ENCODE results near the gene PHOSPHO2.
"Not testable (repeated sequence)": the region's sequence is repeated elsewhere in the genome, so short reads cannot be mapped to it uniquely, and the experiment has no call there.

Gene PHOSPHO2

DNA sequence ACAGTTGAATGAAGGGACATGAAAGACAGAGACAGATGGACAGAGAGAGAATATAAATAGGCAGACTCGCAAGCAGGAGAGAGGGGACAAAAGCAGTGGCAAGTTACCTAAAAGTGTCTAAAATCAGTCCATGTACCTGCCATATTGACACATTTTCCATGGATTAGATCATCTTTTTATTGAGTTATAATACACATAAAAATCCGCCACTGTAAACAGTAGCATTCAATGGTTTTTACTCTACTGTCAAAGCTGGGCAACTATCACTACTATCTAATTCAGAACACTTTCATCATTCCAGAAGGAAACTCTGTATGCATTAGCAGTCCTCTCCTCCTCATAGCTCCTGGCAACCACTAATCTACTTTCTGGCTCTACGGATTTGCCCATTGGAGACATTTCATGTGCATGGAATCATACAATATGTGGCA, 10.1 kb upstream of the PHOSPHO2 start:
- DNase-seq (ENCODE audit: low read depth, low spot score) = no peak

DNA sequence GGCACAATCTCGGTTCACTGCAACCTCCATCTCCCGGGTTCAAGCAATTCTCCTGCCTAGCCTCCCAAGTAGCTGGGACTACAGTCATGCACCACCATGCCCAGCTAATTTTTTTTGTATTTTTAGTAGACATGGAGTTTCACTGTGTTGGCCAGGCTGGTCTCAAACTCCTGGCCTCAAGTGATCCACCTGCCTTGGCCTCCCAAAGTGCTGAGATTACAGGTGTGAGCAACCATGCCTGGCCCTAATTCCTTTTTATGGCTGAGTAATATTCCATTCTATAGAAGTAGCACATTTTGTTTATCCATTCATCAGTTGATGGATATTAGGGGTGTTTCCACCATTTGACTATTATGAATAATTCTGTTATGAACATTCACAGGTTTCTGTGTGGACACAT, 9.6 kb upstream of the PHOSPHO2 start:
- DNase-seq (ENCODE audit: low read depth, low spot score) = not testable (repeated sequence)

DNA sequence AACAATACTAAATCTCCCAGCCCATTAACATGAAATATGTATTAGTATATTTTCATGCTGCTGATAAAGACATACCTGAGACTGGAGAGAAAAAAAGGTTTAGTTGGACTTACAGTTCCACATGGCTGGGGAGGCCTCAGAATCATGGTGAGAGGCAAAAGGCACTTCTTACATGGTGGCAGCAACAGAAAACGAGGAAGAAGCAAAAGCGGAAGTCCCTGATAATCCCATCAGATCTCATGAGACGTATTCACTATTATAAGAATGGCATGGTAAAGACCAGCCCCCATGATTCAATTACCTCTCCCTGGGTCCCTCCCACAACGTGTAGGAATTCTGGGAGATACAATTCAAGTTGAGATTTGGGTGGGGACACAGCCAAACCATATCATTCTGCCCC, 7.4 kb upstream of the PHOSPHO2 start:
- DNase-seq (ENCODE audit: low read depth, low spot score) = not testable (repeated sequence)

DNA sequence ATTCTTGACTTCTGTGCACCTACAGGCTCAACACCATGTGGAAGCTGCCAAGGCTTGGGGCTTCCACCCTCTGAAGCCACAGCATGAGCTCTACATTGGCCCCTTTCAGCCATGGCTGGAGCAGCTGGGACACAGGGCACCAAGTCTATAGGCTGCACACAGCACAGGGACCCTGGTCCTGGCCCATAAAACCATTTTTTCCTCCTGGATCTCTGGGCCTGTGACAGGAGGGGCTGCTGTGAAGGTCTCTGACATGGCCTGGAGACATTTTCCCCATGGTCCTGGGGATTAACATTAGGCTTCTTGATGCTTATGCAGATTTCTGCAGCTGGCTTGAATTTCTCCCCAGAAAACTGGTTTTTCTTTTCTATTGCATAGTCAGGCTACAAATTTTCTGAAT, 6.3 kb upstream of the PHOSPHO2 start:
- DNase-seq (ENCODE audit: low read depth, low spot score) = not testable (repeated sequence)

DNA sequence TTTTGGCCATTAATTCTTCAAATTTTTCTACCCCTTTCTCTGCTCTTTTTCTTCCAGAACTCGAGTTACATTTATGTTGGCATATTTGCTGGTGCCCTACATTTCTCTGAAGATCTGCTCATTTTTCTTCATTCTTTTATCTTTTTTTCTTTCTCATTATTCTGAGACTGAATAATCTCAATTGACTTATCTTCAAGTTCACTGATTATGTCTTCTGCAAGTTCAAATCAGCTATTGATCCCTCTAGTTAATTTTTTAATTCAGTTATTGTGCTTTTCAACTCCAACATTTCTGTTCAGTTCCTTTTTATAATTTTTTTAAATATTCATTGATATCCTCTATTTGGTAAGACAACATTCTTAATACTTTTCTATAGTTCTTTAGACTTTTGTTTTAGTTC, 3.3 kb upstream of the PHOSPHO2 start:
- DNase-seq (ENCODE audit: low read depth, low spot score) = no peak

DNA sequence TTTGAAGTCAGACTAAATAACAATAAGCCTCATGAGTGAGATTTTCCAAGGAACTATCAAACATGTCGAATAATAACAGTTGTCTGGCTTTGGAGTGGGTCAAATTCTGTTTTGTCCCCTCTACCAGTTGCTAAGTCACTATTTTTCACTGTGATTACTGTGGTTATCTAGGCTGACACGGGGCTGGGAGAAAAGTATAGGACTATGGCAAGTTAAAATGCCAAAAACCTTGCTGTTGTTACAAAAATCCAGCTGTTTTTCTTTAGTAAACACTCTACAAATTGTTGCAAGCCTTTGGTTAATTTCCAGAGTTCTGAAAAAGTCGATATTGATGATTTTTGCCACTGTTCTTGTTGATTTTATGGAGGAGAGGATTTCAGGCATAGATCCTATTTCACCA, 1.6 kb upstream of the PHOSPHO2 start:
- DNase-seq (ENCODE audit: low read depth, low spot score) = no peak

DNA sequence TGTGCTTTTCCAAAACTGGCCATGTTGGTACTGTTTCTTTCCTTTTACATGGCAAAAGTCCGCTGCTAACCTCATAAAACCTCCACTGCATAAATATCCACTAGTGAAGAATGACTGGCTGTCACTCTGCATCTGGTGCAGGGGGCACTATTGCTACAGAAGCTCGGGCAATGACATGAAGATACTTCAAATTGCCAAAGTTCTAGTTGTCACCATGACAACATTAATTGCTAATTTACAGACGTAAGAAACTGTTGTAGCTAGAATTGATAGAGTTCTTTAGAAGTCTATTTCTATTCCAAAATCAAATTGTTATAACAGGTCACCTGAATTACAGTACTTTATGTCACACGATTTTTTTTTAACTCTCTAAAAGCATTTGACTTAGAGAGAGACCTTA, 909 bp upstream of the PHOSPHO2 start:
- DNase-seq (ENCODE audit: low read depth, low spot score) = no peak

DNA sequence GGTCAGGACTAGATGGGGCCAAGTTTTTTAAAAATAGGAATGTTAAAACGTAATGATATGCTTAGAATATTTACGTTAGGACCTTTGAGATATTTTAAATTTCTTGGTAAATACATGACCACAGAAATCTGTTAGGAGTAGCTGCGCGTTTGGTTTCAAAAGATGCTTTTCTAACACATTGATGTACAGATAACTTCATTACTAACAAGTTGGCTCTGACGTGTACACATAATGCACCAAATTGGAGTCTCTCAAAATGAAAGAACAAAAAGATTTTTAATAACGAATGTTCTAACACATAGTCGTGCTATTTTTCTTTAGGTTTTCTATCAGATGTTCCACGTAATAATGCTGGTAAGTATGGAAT, 608 bp downstream of the PHOSPHO2 start:
- no peak for DNase-seq (ENCODE audit: low read depth, low spot score)

DNA sequence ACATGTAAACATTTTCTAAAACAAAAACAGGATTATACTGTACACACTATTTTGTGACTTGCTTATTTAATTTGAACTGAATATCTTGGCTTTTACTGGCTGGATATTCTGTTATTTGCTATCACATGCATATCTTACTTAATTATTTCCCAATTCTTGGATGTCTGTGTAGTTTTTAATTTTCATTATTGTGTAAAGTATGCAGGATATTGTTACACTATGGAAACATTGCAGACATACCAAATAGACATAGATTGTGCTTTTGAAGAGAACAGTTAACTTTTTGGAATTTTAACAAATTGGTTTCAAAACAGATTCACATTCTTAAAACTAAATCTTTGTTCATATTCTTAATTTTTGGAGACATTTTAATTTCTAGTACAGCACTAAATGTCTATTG, 2.1 kb downstream of the PHOSPHO2 start:
- DNase-seq (ENCODE audit: low read depth, low spot score) = no peak

DNA sequence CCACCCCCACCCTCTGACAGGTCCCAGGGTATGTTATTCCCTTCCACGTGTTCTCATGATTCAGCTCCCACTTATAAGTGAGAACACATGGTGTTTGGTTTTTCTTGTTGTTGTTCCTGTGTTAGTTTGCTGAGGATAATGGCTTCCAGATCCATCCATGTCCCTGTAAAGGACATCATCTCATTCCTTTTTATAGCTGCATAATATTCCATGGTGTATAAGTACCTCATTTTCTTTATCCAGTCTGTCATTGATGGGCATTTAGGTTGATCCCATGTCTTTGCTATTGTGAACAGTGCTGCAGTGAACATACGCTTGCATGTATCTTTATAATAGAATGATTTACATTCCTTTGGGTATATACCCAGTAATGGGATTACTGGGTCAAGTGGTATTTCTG, 4.9 kb downstream of the PHOSPHO2 start:
- DNase-seq (ENCODE audit: low read depth, low spot score) = not testable (repeated sequence)

DNA sequence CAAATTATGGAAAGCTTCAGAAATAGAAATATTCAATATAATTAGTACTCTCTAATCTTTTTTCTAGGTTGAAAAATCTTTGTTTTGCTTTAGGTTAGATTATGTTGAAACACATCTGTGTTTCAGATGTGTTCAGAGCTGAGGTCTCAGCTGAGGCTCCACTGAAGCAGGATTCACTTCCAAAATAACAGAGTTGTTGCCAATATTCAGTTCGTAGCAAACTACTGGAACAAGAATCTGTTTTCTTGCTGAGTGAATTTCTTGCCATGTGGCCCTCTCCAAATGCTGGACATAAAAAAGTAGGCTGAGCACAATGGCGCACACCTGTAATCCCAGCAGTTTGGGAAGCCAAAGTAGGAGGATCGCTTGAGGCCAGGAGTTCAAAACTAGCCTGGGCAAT, 8.7 kb downstream of the PHOSPHO2 start:
- no peak for DNase-seq (ENCODE audit: low read depth, low spot score)

DNA sequence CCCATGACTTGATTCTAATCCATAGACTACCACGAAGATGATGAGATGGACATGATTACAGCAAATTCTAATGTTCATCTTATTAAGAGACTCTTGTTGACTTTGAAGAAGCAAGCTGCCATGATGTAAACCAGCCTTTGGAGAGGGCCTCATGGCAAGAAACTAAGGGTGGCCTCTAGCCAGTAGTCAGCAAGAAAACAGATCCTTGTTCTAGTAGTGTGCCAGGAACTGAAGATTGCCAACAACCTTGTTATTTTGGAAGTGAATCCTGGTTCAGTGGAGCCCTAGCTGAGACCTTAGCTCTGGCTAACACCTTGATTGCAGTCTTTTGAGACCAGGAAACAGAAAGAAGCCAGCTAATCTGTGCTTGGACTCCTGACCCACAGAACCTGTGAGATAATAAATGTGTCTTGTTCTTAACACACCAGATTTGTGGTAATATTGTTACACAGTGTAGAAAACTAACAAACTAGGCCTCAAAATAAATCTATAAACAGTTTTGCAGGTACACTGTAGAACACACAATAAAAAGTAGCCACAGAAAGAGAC, 10.0 kb downstream of the PHOSPHO2 start:
- no peak for DNase-seq (ENCODE audit: low read depth, low spot score)

DNA sequence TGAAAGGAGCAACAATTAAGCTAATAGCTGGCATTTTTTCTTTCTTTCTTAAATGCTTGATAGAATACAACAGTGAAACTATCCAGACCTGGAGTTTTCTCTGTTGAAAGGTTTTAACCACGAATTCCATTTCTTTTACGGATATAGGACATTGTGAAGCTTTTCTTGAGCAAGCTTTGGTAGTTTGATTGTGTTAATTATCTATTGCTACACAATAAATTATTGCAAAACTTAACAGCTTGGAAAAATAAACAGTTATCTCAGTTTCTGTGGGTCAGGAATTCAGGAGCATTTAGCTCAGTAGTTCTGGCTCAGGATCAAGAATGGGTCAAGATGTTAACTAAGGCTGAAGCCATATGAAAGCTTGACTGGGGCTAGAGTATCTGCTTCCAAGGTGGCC, 11.7 kb downstream of the PHOSPHO2 start:
- DNase-seq (ENCODE audit: low read depth, low spot score) = no peak

DNA sequence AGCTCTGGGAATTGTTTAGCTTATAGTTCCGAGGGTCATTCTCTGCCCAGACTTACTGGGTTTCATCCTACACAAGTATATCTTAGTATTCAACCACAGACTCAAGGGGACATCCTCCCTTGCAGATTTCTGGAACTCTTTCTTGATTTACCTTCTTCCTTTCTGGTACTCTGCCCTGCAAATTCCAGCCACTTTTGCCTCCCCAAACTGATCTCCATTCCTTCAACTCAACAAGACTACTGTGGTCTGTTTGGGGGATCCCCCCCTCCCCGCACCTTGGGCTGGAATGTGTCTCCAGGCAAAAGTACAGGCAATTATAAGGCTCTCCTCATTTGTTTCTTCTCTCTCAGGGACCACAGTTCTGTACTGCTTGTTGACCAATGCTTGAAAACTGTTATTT, 13.4 kb downstream of the PHOSPHO2 start:
- no peak for DNase-seq (ENCODE audit: low read depth, low spot score)

DNA sequence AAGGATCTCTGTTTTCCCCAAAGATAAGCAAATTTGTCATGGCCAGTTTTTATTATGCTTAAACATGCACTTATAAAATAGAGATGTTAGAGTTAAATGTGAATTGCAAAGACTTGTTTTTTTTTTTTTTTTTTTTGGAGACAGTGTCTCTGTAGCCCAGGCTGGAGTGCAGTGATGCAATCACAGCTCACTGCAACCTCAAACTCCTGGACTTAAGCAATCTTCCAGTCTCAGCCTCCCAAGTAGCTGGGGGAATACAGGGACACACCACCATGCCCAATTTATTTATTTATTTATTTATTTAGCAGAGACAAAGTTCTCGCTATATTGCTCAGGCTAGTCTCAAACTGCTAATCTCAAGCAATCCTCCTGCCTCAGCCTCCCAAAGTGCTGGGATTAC, 15.1 kb downstream of the PHOSPHO2 start:
- no peak for DNase-seq (ENCODE audit: low read depth, low spot score)

DNA sequence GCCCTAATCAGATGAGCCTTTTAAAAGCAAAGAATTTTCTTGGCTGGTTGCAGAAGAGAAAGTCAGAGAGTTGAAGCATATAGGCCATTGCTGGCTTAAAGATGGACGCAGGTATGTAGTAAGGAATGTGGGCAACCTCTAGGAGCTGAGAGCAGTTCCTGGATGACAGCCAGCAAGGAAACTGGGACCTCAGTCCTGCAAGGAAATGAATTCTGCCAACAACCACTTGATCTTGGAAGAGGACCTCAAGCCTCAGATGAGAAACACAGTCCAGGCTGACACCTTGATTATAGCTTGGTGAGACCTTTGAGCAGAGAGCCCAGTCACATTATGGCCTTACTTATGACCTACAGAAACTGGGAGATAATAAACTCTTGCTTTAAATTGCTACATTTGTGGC, 15.7 kb downstream of the PHOSPHO2 start:
- no peak for DNase-seq (ENCODE audit: low read depth, low spot score)

DNA sequence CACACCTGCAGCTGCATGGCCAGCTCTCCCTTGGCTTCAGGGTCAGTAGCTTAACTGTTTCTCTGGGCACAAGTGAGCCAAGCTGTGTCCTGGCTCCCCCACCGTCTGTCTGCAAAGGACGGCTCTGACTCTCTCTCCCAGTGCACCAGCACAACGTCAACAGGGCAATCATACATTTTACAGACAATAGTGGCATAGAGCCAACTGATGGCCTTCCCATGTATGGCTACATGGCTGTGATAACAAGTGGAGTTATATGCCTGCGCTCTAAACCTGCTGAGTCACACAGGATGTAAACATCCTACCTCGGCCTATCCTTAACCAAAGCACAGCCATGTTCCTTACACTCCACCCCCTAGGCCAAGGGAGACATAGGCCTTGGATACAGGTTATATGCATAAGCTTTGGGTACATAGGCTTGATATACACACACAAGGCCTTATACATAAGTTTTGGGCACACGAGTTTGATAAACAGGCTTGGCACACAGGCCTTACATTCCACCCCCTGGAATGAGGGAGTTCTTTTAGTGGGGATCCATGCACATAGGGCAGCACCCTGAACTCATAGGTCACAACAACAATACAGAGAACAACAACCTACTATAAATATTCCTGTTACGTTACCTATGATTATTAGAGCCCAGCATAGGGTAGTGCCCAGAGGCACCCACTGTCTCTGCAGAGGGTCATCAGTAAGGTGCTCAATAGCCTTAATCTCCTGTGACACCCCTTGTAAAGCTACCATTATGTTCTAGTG, 17.7 kb downstream of the PHOSPHO2 start:
- DNase-seq (ENCODE audit: low read depth, low spot score) = no peak

DNA sequence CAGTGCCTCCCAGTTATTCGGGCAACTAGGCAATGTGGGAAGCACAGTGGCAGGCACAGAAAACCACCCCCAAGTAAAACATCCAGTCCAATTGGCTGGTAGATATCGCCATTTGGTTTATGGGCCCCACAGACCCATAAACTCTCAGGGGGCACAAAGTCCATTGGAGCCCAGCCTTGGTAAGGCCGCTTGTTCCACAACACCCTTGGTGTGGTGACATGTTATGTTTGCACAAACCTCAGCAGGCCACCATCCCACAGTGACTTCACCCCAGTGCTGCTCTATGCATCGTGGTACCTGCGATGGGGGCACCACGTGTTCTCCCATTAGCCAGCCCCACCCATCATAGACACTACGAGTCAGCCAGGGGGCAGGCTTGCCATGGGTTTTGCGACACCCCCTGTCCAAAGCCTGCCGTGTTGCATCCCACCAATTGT, 18.5 kb downstream of the PHOSPHO2 start:
- DNase-seq (ENCODE audit: low read depth, low spot score) = no peak

DNA sequence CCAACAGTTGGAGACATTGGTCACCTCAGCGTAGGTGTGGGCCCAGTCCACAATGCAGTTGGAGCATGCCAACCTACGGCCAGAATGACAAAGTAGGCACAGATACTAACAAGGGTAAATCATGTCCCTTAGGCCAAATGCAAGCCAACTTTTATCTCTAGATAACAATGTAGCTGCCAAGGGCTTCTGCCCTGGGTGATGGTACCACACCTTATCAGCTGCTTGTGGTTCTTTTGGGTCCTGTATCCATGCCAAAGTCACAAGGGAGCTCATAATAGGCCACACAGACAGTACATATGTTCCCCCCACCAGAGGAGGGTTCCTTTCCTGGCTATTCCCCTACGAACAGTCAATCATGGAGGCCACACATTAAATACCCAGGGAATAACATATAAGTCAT, 19.1 kb downstream of the PHOSPHO2 start:
- no peak for DNase-seq (ENCODE audit: low read depth, low spot score)

DNA sequence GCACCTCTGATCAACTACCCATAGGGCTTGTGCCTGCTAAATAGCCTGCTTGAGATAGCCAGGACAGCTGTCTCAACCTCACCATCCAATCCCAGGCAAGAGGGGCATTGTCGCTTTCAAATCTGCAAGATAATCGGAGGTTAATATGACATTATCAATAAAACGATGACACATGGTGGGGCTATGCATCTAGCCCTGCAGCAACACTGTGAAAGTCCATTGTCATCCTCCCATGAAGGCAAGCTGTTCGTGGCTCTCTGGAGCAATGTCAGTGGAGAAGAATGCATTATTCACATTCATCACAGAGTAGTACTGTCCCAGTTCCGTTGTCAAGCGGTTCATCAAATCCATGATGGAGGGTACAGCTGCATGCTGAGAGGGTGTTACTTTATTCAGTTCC, 20.4 kb downstream of the PHOSPHO2 start:
- DNase-seq (ENCODE audit: low read depth, low spot score) = no peak

DNA sequence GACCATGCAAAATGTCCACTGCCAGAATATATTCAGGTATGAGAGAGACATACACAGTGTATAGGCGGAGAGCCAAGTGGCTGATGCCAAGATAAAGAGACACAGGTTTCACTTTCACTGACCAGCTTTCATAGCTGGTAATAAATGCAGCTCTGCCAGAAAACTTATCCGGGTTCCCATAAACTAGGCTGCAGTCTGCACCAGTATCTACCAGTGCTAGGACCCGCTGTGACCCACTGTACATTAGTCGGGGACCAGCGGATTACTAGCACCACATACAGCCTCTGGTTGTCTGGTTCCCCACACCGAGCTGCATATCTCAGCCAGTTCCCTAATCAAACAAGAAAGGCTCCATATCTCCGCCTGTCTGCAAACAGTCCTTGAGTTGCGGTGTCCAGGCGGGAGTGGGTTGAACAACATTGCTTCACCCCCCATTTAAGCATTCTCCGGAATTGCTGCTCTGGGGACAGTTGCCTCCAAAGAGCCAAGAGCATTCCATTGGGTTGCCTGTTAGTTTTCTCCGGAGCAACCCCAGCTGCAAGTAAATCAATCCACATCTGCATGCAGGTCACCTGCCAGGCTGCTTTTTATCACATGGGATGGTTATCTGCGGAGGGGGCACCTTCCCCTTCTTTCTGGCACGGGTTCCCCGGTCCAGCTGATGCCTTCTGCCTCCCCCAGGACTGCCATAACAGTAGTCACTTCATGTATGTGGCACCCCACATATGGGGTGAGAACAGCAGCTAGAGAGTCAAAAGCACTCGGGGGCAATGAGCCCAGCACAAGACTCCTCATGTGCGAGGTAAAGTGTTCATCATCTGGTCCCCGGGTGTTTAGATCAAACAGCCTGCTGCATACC, 21.3 kb downstream of the PHOSPHO2 start:
- DNase-seq (ENCODE audit: low read depth, low spot score) = no peak

DNA sequence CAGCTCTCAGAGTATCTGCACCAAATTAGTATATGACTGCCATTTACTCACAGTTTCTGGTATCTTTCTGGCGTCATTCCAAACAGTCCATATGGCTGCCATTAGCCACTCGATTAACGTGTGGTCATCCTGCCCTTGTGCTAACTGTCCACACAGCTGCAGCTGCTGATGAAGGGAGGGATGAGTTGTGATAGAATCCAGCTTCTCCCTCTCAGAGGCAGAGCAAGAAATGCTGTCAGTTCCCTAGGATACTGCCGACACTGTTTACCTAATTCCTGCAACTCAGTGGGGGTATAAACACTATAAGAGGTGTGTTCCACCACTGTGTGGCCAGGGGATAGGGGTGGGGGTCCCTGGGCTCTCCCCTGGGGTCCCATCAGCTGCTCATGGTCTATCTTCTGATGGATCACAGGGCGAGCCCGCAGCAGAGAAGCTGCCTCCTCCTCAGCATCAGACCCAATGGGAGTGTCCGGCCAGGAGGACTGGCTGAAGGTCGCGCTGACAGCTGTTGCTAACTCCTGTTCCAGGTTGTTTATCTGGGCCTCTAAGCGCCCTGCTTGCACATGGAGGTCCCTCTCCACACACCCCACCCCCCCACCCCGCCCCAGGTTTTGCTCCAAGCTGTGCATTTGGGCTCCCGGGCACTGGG, 22.1 kb downstream of the PHOSPHO2 start:
- no peak for DNase-seq (ENCODE audit: low read depth, low spot score)

Data from ELF-1 (cell line).